K562 (cell line): ENCODE measurements around the gene GAB2. TPM values are rescaled to one million over a fixed set of nuclear protein-coding genes. Genes with fewer than 3 reads are reported as not detected.
A peak's percentile ranks its signal among the peaks of the same experiment; 100 is the strongest.

Experiments
- ARID2 ChIP-seq: fragments of 450-650 bp; IDR thresholded peaks from 2 replicates; pipeline ENCODE4 v1.6.1; 2017; ENCODE audit warnings: antibody characterized with exemption, mild to moderate bottlenecking
- ATF4 ChIP-seq: fragments of 450-650 bp; formaldehyde crosslinking; IDR thresholded peaks from 2 replicates; pipeline ENCODE4 v1.4.0; 2022; ENCODE audit warnings: mild to moderate bottlenecking, moderate library complexity
- ATF7 ChIP-seq: fragments of 450-650 bp; IDR thresholded peaks from 2 replicates; pipeline ENCODE4 v1.7.1; 2014; ENCODE audit warnings: mild to moderate bottlenecking, moderate library complexity
- CEBPG ChIP-seq, 3 experiments: fragments of 200-800 bp in 1 of 3; sonication (Bioruptor generic) in 1 of 3; sonication (generic) in 1 of 3; formaldehyde crosslinking in 1 of 3; IDR thresholded peaks in 2 of 3; conservative IDR thresholded peaks in 1 of 3; 2 replicates each; pipeline versions ENCODE4 v1.6.1 to v1.8.0; 2016 to 2022; ENCODE audit warnings: missing compliant biosample characterization in 2 of 3, missing genetic modification characterization in 2 of 3, mild to moderate bottlenecking in 1 of 3, missing genetic modification reagents in 1 of 3
- CHCHD3 ChIP-seq: fragments of 250-450 bp; sonication (Bioruptor Pico); IDR thresholded peaks from 2 replicates; pipeline ENCODE4 v2.1.2; 2022; ENCODE audit warnings: mild to moderate bottlenecking
- DMBX1 ChIP-seq: fragments of 250-450 bp; sonication (Bioruptor Pico); IDR thresholded peaks from 2 replicates; pipeline ENCODE4 v1.8.0; 2022; ENCODE audit warnings: inconsistent platforms, mild to moderate bottlenecking, moderate library complexity, borderline replicate concordance
- HNRNPUL1 ChIP-seq: fragments of 200-400 bp; formaldehyde crosslinking; IDR thresholded peaks from 2 replicates; pipeline ENCODE4 v1.6.1; 2017; ENCODE audit warnings: low read length
- PHB ChIP-seq: fragments of 250-450 bp; sonication (Bioruptor Pico); IDR thresholded peaks from 2 replicates; pipeline ENCODE4 v1.5.0; 2021
- SAFB2 ChIP-seq: fragments of 200-400 bp; formaldehyde crosslinking; IDR thresholded peaks from 2 replicates; pipeline ENCODE4 v1.6.1; 2018; ENCODE audit warnings: borderline replicate concordance, low read length, low read depth, moderate library complexity; ENCODE audit not compliant: severe bottlenecking
- ZBTB40 ChIP-seq, 2 experiments: fragments of 450-650 bp in 1 of 2; sonication (generic) in 1 of 2; formaldehyde crosslinking in 1 of 2; IDR thresholded peaks; 2 replicates each; pipeline versions ENCODE4 v1.7.1 to v1.9.0; 2016 to 2022; ENCODE audit warnings: inconsistent platforms in 1 of 2, mild to moderate bottlenecking in 1 of 2, missing genetic modification reagents in 1 of 2
- ZNF398 ChIP-seq: fragments of 250-450 bp; sonication (Bioruptor Pico); IDR thresholded peaks from 2 replicates; pipeline ENCODE4 v1.8.0; 2021; ENCODE audit warnings: moderate library complexity, mild to moderate bottlenecking, inconsistent platforms
- polyA plus RNA-seq, 8 experiments: library from polyadenylated mRNA; depleted of rRNA in 4 of 8; stranded (reverse) in 5 of 8; unstranded in 3 of 8; fragments of >200 nt; fragmentation: Nextera tagmentation in 2 of 8; fragmentation: Illumina TruSeq in 1 of 8; extraction: Ambion mirVana in 2 of 8; extraction: Trizol in 1 of 8; gene quantifications; 2 replicates each; pipeline versions ENCODE4 v1.2.1 to v1.2.3, GENCODE V29; 2011 to 2014; ENCODE audit warnings: inconsistent platforms in 1 of 8, missing spikeins in 1 of 8
- total RNA-seq, 7 experiments: library from RNA; depleted of rRNA in 6 of 7; stranded (reverse); fragments of >200 nt in 6 of 7; fragmentation: Illumina TruSeq in 2 of 7; extraction: Trizol in 2 of 7; gene quantifications; 2 replicates each; pipeline versions ENCODE4 v1.2.1 to v1.2.3, GENCODE V29; 2011 to 2021; ENCODE audit warnings: low replicate concordance in 1 of 7

Gene GAB2
- total and polyA plus RNA-seq, 9 of the 15 experiments (the other 6 are each of a cell fraction or from before 2014, with no cell fraction given) = 2.3 to 35.2 (median 16.1) TPM

- TF ChIP-seq ZBTB40 (IDR thresholded peaks at IDR 0.05) (no peak), ZBTB40 (CRISPR knock-in tag; IDR thresholded peaks at IDR 0.05) (no peak), DMBX1 (CRISPR knock-in tag) (peak; percentile 58; the same call in 1 of the 2 replicates), ARID2 (no peak), SAFB2 (no peak), ZNF398 (CRISPR knock-in tag) (no peak), CHCHD3 (no peak), ATF4 (CRISPR knock-in tag) (peak; percentile 69), CEBPG (CRISPR knock-in tag; IDR thresholded peaks at IDR 0.05) (peak; percentile 63), CEBPG (tag; conservative IDR thresholded peaks at IDR 0.05 in 1 of 2, IDR thresholded peaks at IDR 0.05 in 1 of 2) (peak; percentile 72 to 83), PHB (CRISPR knock-in tag) (no peak), ATF7 (peak; percentile 43; the same call in 1 of the 2 replicates), HNRNPUL1 (no peak)
Observed at GRCh38 chr11:78359921-78360320, 57.7 kb downstream of the GAB2 start (continued).
